ENCODE data around the gene CHD9.

Gene CHD9

DNA sequence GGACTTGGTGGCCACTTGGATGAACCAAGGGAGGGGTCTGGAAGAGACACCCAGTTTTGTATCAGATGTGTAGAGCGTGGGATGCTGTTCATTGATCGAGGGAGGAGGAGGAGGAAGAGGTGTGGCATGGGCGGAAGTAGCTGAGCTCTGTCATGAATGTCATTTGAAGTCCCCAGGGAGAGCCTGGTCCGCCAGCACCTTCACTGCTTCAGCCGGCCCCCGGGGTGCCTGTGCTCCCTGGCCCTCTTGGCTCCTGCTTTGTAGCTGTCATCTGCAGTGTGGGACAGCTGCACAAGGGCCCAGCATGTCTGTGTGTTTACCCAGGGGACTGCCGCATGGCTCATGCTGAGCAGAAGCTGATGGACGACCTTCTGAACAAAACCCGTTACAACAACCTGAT, 304.1 kb downstream of the CHD9 start:
- TF ChIP-seq SIN3A (IDR thresholded peaks at IDR 0.05; ENCODE audit: borderline replicate concordance, insufficient read depth, low read length) (no peak), POLR2AphosphoS5 (IDR thresholded peaks at IDR 0.05; ENCODE audit: low read depth, low read length) (no peak), FOXP2 (optimal IDR thresholded peaks at IDR 0.05; ENCODE audit: borderline replicate concordance, extremely low read depth, extremely low read length, insufficient read depth) (no peak), TAF1 (IDR thresholded peaks at IDR 0.05; ENCODE audit: borderline replicate concordance, insufficient read depth, low read length) (no peak)
- TF ChIP-seq, protein P1, sequence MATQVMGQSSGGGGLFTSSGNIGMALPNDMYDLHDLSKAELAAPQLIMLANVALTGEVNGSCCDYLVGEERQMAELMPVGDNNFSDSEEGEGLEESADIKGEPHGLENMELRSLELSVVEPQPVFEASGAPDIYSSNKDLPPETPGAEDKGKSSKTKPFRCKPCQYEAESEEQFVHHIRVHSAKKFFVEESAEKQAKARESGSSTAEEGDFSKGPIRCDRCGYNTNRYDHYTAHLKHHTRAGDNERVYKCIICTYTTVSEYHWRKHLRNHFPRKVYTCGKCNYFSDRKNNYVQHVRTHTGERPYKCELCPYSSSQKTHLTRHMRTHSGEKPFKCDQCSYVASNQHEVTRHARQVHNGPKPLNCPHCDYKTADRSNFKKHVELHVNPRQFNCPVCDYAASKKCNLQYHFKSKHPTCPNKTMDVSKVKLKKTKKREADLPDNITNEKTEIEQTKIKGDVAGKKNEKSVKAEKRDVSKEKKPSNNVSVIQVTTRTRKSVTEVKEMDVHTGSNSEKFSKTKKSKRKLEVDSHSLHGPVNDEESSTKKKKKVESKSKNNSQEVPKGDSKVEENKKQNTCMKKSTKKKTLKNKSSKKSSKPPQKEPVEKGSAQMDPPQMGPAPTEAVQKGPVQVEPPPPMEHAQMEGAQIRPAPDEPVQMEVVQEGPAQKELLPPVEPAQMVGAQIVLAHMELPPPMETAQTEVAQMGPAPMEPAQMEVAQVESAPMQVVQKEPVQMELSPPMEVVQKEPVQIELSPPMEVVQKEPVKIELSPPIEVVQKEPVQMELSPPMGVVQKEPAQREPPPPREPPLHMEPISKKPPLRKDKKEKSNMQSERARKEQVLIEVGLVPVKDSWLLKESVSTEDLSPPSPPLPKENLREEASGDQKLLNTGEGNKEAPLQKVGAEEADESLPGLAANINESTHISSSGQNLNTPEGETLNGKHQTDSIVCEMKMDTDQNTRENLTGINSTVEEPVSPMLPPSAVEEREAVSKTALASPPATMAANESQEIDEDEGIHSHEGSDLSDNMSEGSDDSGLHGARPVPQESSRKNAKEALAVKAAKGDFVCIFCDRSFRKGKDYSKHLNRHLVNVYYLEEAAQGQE (IDR thresholded peaks at IDR 0.05; ENCODE audit: insufficient read depth in 1 of 2, low read depth in 2 of 2, low read length in 2 of 2) = no peak

GRCh38 chr16:53369921-53370320, 315.1 kb downstream of the CHD9 start:
- no peak for TF ChIP-seq SIN3A (IDR thresholded peaks at IDR 0.05; ENCODE audit: borderline replicate concordance, insufficient read depth, low read length)
- no peak for TF ChIP-seq POLR2AphosphoS5 (IDR thresholded peaks at IDR 0.05; ENCODE audit: low read depth, low read length)
- TF ChIP-seq, protein P1 (IDR thresholded peaks at IDR 0.05; ENCODE audit: insufficient read depth in 1 of 2, low read depth in 2 of 2, low read length in 2 of 2) = no peak
- no peak for TF ChIP-seq TAF1 (IDR thresholded peaks at IDR 0.05; ENCODE audit: borderline replicate concordance, insufficient read depth, low read length)
- TF ChIP-seq FOXP2 (optimal IDR thresholded peaks at IDR 0.05; ENCODE audit: borderline replicate concordance, extremely low read depth, extremely low read length, insufficient read depth) = no peak

DNA sequence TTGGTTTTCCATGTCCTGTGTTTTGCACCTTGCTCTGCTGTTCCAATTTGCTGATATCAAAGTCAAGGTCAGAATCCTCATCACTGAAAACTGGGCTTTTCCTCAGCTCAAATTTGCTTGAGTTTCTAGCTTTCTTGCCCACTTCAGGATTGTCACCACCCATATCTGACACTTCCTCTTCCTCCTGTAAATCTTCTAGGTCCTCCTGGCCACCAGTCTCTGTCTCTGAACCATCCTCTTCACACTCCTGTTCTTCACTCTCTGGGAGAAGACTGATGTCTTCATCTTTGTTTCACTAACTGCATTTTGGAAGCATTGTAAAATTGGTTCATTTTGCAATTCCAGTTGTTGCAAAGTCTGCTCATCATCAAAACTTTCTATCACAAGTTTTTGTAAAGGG, 316.0 kb downstream of the CHD9 start:
- TF ChIP-seq, protein P1 (IDR thresholded peaks at IDR 0.05; ENCODE audit: insufficient read depth in 1 of 2, low read depth in 2 of 2, low read length in 2 of 2) = no peak
- no peak for TF ChIP-seq FOXP2 (optimal IDR thresholded peaks at IDR 0.05; ENCODE audit: borderline replicate concordance, extremely low read depth, extremely low read length, insufficient read depth)
- no peak for TF ChIP-seq TAF1 (IDR thresholded peaks at IDR 0.05; ENCODE audit: borderline replicate concordance, insufficient read depth, low read length)
- no peak for TF ChIP-seq SIN3A (IDR thresholded peaks at IDR 0.05; ENCODE audit: borderline replicate concordance, insufficient read depth, low read length)
- TF ChIP-seq POLR2AphosphoS5 (IDR thresholded peaks at IDR 0.05; ENCODE audit: low read depth, low read length) = no peak

DNA sequence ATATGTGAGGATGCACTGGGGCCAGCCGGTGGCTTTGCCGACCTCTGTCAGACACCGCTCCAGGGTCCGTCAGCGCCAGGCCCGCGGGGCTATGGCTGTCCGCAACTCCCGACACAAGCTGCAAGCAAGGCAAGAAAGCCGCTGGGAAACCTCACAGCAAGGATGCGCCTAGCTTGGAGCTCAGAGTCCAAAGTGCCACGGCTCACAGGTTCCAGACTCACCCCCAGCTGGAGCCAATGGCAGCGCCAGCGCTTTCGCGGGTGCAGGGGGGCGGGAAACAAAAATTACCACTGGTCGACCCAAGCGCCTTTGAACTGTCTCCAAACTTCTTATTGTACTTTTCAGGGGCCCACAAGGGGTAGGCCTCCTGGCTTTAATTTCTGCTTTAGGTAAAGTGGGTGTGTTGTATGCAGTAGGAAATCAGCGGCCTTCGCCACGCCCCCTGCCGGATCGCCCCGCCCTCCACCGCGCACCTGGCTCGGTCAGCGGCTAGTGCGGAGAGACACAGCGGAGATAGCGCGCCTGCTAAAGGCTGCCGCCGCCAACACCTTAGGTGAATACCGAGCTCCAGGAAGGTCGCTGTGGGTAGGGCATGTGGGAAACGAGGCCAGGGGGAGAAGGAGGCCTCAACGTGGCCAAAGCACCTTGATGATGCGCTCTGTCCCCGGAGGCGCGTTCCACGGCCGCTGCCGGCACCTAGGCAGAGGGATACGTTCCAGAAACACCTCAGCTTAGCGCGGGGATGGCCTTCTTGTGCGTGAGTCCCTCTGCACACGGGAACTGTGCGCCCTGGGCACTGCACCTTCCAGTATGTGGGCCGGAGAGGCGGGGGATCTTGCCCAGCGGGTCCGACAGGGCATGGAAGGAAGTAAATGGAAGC, 318.4 kb downstream of the CHD9 start:
- TF ChIP-seq, protein P1 (IDR thresholded peaks at IDR 0.05; ENCODE audit: insufficient read depth in 1 of 2, low read depth in 2 of 2, low read length in 2 of 2) = no peak
- no peak for TF ChIP-seq SIN3A (IDR thresholded peaks at IDR 0.05; ENCODE audit: borderline replicate concordance, insufficient read depth, low read length)
- no peak for TF ChIP-seq FOXP2 (optimal IDR thresholded peaks at IDR 0.05; ENCODE audit: borderline replicate concordance, extremely low read depth, extremely low read length, insufficient read depth)
- TF ChIP-seq TAF1 (IDR thresholded peaks at IDR 0.05; ENCODE audit: borderline replicate concordance, insufficient read depth, low read length) = no peak
- TF ChIP-seq POLR2AphosphoS5 (IDR thresholded peaks at IDR 0.05; ENCODE audit: low read depth, low read length) = no peak

All from PFSK-1 (cell line).